Epidermal melanocyte (primary cell): ENCODE measurements around the gene CUX1.

ENCODE experiments used
- DNase-seq: peaks from one replicate; pipeline ENCODE4 v3.0.0; 2011; ENCODE audit warnings: low spot score; ENCODE audit not compliant: insufficient read length

Gene CUX1

GRCh38 chr7:102232611-102233286 lies 415.3 kb downstream of the CUX1 start:
- no peak for DNase-seq

- DNase-seq, result no peak
These were observed 416.7 kb downstream of the CUX1 start for GRCh38 chr7:102234131-102234530.

DNA sequence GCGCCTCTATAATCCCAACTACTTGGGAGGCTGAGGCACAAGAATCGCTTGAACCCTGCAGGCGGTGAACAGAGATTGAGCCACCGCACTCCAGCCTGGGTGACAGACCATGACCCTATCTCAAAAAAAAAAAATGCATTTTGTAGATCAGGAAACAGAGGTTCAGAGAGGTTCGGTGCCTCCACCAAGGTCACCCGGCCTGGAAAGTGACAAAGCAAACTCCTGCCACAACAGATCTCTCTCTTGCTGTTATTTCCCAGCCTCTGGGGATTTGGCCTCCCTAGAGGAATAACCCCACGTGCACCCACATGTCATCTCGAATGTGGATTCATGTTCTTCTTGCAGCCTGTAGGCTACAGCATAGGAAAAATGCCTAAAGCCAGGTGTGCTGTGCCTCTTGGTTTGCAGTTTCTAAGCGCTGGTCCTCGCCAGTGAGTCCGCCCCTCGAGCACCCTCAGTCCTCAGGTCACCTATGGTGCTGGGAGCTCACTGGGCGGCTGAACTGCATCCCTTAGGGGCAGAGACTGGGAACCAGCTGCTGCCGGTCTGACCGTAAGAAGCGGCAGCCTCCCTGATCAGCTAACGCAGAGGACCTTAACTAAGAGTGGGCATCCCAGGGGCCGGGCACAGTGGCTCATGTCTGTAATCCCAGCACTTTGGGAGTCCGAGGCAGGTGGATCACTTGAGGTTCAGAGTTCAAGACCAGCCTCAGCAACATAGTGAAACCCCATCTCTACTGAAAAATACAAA lies 417.6 kb downstream of the CUX1 start:
- no peak for DNase-seq

DNA sequence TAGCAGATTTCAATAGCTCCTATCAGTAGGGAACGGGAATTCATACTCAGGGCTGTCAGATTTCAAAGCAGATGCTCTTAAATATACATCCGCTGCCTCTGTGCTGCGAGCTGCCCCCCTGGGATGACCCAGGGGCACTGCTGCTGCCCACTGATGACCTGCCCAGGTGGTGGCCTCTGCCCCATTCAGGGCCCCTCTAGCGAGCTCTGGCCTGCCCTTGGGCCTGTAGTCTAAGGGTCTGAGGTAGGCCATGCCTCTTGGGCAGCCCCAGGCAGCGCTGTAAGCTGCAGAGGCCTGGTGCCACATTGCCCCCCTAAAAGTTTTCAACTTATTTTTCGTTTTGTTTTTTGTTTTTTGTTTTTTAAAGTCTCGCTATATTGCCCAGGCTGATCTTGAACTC lies 418.7 kb downstream of the CUX1 start:
- DNase-seq, result no peak

DNA sequence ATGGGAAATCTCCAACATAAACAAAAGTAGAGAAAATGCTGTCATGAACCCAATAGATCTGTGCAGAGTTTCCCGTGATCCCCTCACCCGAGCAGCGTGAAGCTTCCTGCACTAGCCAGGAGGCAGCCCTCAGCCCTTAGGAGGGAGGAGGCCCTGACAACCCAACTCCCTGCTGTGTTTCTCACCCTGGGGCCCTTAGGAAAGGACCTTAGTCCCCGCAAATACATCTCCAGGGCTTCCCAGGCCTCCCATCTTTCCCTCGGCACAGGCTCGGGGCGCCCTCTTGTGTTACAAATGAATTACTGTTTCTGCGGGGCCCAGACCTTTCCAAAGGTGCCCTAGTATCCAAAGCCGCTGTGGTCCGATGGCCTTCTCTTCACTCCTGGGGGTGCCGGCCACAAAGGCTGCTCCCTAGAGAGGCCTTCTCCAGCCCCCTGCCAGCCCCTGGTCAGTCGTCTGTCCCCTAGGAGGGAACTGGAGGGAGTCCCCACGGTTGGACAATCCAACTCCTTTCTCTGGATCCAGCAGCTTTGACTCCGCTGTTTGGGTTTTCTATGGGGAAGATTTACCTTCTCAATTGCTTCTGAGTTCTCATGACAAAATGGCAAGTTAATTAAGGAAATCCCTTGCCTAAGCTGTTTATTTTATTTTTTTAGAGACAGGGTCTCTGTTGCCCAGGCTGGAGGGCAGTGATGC lies 419.3 kb downstream of the CUX1 start:
- DNase-seq, result peak; percentile 86

- DNase-seq, result no peak
These were observed 421.9 kb downstream of the CUX1 start for GRCh38 chr7:102239206-102239820.

DNA sequence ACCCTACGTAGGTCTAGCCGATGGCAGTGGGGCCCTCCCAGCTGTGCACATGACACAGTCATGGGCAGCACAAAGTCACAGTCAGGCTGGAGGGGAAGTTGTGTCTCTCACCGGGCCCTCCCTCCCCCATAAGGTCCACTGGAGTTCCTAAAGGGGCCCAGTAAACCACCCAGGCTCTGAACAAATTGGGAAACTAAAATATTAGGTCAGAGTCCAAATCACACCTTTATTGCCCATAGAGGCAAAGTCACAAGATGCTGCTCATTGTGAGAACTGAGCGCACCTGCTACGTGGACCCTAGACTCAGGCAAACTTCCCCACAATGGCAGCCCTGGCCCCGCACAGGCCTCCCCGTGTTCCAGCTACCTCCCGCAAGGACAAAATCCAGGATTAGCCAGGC lies 424.0 kb downstream of the CUX1 start:
- DNase-seq, result no peak

- DNase-seq, result no peak
These were observed 427.2 kb downstream of the CUX1 start for GRCh38 chr7:102244601-102245000.

DNA sequence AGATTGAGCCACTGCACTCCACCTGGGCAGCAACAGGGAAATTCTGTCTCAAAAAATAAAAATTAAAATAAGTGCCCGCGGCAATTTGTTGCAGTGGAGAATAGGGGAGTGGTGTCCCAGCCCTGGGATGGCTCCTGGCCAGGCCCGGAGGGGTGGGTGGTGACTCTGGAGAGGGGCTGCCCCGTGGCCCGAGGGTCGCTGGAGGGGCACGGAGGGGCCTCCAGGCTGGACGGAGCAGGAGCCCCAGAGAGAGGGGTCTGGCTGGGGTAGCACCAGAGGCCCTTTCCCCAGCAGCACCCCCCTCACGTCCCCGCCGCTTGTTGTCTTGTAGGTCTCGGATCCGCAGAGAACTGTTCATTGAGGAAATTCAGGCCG lies 430.6 kb downstream of the CUX1 start:
- DNase-seq, result no peak

- no peak for DNase-seq
These were observed 431.3 kb downstream of the CUX1 start for GRCh38 chr7:102248456-102249395.

DNA sequence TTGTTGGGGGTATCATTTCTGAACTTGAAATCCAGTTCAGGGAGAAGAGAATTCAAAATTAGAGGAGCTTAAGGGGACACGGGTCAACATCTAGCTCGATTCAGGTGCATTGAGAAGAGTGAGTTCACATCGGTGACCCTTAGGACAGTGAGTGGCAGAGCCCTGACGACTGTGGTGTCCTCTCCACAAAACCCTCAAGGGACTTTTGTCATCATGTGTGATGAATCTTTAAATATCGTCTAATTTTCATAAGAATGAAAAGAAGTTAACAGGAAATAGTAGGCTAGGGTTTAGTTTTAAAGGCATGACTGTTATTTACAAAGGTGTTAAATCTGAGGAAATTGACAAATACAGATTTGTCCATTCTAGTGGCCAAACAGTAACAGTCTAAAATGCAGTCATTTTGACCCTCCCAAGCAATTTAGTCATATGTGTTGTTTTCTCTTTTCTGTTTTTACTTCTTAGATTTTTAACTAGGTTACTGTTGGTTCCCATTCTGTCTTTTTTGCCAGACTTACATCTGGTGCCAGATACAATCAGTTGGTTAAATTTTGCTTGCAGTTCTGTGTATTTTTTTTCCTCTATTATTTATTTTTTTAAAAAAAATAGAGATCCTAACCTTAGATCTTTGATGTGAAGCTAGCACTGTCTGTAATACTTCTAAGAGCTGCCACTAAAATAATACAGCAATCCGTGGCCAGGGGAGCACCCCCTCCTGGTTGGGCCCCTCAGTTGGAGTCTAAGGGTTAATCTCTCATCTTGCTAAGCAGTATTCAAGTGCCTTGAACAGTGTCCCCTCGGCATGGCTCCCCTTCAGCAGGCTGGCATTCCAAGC lies 434.3 kb downstream of the CUX1 start:
- no peak for DNase-seq

DNA sequence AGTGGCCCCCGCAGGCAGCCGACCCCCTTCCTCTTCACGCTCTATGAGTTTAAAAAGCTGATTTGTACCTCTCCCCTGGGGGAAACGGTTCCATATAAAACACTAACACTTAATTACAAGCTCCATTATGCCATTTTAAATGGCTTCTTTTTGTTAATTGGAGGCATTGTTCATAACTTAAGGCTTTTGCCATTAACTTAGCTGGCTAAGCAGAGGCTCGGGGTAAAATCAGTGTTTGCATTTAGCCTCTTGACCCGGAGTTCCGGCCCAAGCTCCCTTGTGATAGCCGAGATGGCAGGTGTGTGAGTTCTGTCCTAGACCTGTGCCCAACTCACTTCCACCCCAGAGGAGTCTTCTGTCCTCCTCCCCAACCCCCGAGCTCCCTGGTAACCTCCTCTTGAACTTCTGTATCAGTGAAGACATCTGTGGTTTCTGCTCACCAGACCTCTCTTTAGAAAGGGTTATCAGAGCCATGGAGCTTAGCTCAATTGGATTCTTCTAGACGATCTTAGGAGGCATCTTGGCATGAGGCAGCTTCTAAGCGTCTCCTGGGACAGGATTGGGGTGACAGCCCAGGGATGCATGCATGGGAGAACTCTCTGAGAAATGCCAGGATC lies 435.0 kb downstream of the CUX1 start:
- no peak for DNase-seq

DNA sequence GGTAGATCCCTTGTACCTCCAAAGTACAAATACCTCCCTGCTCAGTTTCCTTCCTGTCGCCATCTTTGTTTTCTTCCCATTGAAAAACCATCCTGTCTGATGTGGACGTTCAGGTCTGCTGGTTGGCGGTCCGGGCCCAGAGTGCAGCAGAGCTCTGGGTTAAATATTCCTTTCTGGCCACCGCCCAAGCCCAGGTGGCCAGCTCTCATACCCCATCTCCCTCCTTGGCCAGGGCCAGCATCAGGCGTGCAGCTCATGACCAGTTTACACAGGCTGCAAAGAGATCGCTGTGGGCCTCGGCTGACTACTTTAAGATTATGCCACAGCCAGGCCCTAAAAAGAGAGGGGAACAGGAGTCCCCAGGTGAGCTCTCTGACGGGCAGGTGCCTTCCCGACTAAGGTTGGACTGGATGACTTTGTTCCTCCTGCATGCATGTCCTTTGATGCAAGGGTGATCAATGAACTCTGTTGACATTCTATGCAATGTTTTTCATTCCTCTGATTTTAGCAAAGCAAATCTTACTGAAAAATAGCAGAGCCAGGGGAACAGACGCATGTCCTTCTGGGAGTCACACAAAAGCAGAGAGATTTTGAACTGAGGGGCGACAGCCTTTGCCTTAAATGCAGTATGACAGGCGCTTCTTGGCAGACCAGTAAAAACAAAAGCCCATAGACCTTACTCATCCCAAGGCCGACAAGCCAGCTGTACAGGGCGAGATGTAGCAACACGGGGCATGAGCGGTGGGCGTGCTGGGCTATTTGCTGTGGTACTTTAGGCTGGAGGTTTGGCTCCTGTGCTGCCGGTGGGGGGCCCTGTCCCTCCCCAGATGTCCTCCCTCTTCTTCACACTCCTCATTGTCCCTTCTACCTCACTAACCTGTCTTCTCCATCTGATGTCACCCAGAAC lies 435.9 kb downstream of the CUX1 start:
- DNase-seq, result no peak

GRCh38 chr7:102253973-102254370 lies 436.5 kb downstream of the CUX1 start:
- no peak for DNase-seq

GRCh38 chr7:102254521-102254920 lies 437.1 kb downstream of the CUX1 start:
- no peak for DNase-seq

DNA sequence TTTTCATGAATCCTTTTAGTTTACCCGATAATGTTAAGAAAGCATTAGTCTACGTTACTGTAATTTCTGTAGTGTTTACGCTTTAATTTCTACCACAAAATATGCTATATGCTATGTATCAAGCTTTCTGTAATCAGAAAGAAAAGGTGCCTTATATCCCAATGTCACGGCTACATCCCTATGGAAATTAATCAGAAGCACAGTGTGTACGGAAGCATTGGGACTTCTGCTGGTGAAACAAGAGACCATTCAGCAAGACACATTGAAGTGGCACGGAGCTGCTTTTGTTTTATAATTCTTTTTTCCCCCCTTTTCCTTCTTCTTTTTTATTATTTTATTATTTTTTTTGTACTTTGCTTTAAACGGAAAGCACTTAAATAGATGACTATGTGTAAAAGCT lies 438.1 kb downstream of the CUX1 start:
- DNase-seq, result no peak

- DNase-seq, result no peak
These were observed 438.5 kb downstream of the CUX1 start for GRCh38 chr7:102255916-102256315.

DNA sequence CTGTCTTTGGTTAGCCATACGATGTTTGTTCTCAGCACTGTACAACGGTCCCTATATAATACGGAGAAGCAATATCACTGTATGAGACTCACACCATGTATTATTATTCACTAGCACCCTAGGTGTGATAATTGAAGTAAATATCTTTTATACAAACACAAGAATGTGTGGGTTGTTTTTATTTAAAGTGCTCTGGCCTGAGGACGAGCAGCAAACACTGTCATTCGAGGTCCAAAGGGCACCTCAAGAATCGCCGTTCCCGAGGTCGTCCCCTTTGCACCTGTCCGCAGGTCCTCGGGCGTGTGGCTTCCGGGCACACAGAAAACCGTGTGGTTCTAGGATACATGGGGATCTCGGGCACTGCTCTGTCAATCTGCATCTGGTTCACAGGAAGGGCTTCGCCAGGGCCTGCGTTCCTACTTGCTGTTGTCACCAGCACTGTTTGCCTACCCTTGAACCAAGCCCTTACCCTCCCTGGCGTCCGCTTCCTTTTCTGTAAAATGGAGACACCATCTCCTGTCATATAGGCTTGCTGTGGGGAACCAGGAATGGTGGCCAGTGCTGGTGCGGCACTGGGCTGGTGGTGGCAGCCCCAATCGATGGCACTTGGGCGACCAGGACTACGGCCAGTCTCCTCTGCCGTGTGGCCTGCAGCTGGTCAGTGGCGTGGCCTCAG lies 440.8 kb downstream of the CUX1 start:
- no peak for DNase-seq
